Lower leg skin (tissue), 4 donors: ENCODE data around the gene CCDC91. TPM values are rescaled to one million over a fixed set of nuclear protein-coding genes. Genes with fewer than 3 reads are reported as not detected.

Experiments used
- DNase-seq, 2 donors: peaks; one replicate each; pipeline ENCODE4 v3.0.0-alpha.2; 2019; ENCODE audit warnings: low spot score in 2 of 2
- H3K4me3 ChIP-seq: fragments of 200-600 bp; sonication (generic); 2 replicates; pipeline ENCODE4 v1.5.1; 2017; ENCODE audit warnings: mild to moderate bottlenecking, low read depth; ENCODE audit not compliant: poor library complexity, severe bottlenecking
- POLR2A ChIP-seq, 2 donors: fragments of 450-650 bp; IDR thresholded peaks; one replicate each; pipeline ENCODE4 v1.6.1; 2016 to 2017; ENCODE audit warnings: antibody characterized with exemption in 2 of 2, mild to moderate bottlenecking in 1 of 2, moderate library complexity in 1 of 2
- WGBS, 2 donors: methylation state at CpG; one replicate each; pipeline ENCODE4 v1.1.5; 2018; 5-methylcytosine and 5-hydroxymethylcytosine counted together
- intact Hi-C: fragments of 100-400 bp; cut with DNase I; formaldehyde crosslinking; loops from one replicate; pipeline ENCODE4 v1.15.0; 2023; ENCODE audit warnings: low total_unique reads
- total RNA-seq, 4 donors: library from RNA; depleted of rRNA; stranded (reverse); fragments of >200 nt; gene quantifications; one replicate each; pipeline ENCODE4 v1.1.0, GENCODE V29; 2016
- TF ChIP-seq, protein P1 (sequence below), 3 donors: fragments of 450-650 bp; IDR thresholded peaks; one replicate each; pipeline ENCODE4 v1.5.1; 2016; ENCODE audit warnings: antibody characterized with exemption in 3 of 3, mild to moderate bottlenecking in 3 of 3, moderate library complexity in 2 of 3

CCDC91 gene
- total RNA-seq, 4 donors from 2014 or later, result 13.8 to 31.0 (median 23.3) TPM

- 58 to 73% methylated on average over 4 of the region's 4 CpGs for WGBS, 2 donors
- no peak for TF ChIP-seq POLR2A (IDR thresholded peaks at IDR 0.05)
- TF ChIP-seq, protein P1, sequence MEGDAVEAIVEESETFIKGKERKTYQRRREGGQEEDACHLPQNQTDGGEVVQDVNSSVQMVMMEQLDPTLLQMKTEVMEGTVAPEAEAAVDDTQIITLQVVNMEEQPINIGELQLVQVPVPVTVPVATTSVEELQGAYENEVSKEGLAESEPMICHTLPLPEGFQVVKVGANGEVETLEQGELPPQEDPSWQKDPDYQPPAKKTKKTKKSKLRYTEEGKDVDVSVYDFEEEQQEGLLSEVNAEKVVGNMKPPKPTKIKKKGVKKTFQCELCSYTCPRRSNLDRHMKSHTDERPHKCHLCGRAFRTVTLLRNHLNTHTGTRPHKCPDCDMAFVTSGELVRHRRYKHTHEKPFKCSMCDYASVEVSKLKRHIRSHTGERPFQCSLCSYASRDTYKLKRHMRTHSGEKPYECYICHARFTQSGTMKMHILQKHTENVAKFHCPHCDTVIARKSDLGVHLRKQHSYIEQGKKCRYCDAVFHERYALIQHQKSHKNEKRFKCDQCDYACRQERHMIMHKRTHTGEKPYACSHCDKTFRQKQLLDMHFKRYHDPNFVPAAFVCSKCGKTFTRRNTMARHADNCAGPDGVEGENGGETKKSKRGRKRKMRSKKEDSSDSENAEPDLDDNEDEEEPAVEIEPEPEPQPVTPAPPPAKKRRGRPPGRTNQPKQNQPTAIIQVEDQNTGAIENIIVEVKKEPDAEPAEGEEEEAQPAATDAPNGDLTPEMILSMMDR (IDR thresholded peaks at IDR 0.05), result no peak
- DNase-seq, result no peak
- intact Hi-C loops, result no loop called here
- H3K4me3 ChIP-seq, result no peak overlapping the region
These were observed 349.6 kb downstream of the CCDC91 start for GRCh38 chr12:28539691-28540323.

DNA sequence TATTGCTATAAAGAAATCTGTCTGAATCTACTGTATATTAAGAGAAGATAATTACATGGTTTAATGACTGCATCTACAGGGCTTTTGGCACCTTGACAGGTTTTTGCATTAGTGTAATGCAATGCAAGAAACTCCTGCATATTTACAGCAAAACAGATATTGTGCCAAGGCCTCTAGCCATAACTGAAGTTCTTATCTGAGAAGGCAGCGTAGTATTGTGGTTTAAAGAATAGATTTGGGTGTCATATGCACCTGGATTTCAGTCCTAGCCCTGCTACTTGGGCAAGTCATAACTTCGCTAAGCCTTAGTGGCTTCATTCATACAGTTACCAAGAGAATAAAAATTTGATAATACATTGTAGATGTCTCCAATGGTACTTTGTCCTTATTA is 350.1 kb downstream of the CCDC91 start:
- intact Hi-C loops, result no loop called here
- TF ChIP-seq, protein P1 (IDR thresholded peaks at IDR 0.05), result no peak
- TF ChIP-seq POLR2A (IDR thresholded peaks at IDR 0.05), result no peak
- H3K4me3 ChIP-seq, result no peak overlapping the region
- WGBS, 2 donors, result 61 to 64% methylated on average over 2 of the region's 2 CpGs
- no peak for DNase-seq

DNA sequence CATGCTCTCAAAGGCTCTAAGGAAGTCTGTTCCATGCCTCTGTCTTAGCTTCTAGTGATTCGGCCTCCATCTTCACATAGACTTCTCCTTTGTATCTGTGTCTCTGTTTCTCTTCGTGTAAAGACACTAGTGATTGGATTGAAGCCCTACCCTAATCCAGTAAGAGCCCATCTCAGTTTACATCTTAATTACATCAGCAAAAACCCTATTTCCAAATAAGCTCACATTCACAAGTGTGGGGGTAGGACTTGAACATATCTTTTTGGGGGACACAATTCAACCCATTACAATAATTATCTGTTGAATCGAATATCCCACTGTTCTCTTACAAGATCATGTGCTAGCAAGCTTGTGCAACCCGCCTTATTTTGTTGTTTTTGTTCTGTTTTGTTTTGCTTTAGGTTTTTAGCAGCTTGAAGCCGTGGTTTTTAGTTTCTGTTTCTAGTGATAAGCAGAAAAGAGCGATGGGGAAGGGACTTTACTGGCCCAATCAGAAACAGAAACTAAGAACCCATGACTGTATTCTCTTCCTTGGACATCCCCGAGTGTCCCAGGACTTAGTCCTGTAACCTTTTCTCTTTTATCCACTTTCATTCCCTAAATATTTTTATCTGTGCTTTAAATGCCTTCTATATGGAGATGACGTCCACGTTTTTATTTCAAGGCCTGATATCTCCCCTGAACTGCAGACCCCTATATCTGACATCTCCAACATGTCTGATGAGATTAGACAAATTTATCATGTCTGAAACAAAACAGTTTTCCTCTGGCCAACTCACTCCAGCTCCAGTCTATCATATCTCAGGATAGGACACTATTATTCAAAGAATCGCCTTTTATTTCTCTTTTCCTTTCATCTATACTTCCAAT is 353.0 kb downstream of the CCDC91 start:
- H3K4me3 ChIP-seq, result no peak overlapping the region
- intact Hi-C loops, result no loop called here
- DNase-seq, result no peak
- WGBS, 2 donors, result 92 to 93% methylated on average over 10 of the region's 10 CpGs
- no peak for TF ChIP-seq POLR2A (IDR thresholded peaks at IDR 0.05)
- TF ChIP-seq, protein P1 (IDR thresholded peaks at IDR 0.05), result no peak

DNA sequence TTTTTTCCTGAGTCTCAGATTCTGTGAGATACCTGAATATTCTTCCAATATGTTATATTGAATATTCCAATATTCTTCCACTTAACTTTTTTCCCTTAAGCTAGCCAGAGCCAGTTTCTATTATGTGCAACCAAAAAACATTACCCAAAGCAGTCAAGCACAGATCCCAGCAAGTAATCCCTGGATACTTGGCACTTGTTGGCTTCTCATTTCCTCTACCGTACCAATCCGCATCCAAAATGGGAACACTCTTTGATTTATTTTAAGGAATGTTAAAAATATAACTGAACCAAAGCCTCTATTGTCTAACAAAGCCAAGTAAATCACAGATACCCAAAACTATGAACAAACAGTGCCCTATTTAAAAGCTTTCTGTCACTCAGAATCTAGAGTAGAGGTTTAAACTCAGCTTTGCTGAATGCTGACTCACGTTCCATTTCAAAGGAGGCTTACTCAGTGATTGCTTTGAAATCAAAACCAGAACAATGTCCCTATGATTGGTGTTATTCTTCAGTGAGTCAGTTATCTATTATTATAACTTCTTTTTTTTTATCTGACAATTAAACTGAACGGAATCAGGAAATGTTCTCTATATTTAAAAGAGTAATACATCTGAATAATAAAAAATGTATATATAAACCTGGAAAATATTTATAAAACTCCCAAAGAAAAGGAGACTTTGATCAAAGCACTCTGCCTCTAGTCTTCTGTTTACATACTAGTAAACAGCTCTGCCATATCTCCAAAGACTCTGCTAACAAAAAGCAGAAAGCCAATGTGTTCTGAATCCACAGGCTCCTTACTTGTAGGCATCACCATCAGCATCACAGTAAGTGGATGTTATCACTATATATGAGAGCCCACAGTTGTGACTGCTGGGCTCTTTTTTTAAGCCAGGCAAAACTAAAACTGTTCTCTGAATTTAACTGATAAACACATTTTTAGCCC is 360.8 kb downstream of the CCDC91 start:
- intact Hi-C loops, result no loop called here
- WGBS, 2 donors, result 46 to 49% methylated on average over 4 of the region's 4 CpGs
- no peak overlapping the region for H3K4me3 ChIP-seq
- TF ChIP-seq, protein P1 (IDR thresholded peaks at IDR 0.05), result no peak
- no peak for DNase-seq

DNA sequence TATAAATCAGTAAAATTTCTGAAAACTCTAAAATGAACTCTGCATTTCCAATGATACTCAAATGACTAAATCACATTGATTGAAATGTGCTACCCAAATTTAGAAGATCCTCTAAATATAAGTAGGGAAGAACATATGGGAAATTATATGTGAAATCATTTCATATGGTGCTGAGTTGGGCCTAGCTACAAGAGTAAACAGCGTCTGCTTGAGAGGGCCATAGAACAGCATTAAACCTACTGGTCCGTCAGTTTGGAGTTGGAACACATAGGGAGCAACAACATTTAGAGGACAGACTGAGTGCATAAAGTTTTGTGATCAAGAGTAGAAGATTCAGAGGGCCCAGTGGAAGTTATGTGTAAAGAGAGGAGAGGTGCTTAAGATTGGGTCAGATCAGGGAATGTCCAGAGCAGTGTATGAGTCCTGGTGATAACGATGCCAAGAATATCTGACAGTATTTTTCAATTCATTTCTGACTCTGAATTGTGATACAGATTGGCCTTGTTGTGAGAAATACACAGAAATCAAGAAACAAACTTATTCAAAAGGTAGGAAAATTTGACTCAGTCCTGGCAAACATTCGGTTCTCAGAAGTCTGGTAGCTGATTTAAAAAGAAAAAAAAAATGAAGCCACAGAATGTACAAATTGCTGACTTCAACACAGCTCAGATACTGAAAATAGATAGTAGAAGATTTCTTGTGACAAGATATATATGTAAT is 362.2 kb downstream of the CCDC91 start:
- 84 to 90% methylated on average over 4 of the region's 4 CpGs for WGBS, 2 donors
- TF ChIP-seq POLR2A (IDR thresholded peaks at IDR 0.05), result no peak
- TF ChIP-seq, protein P1 (IDR thresholded peaks at IDR 0.05), result no peak
- H3K4me3 ChIP-seq, result no peak overlapping the region
- DNase-seq, result no peak
- intact Hi-C loops, result no loop called here
